PC-3 (cell line): Measurements from ENCODE around the gene WWP2. TPM values are rescaled to one million over a fixed set of nuclear protein-coding genes. Genes with fewer than 3 reads are reported as not detected.

ENCODE experiments used
- ATAC-seq: fragments of 200-7000 bp; cut with Tn5 transposase; 2 replicates; pipeline ENCODE4 v1.9.1; 2020; ENCODE audit warnings: mild to moderate bottlenecking, moderate library complexity
- BruUV-seq: library from RNA; stranded (reverse); fragments of 400-500 nt; replicated peaks from 2 replicates; lab custom pipeline; 2021; lab: Mats Ljungman, UMichigan
- CTCF ChIA-PET: fragments of 300-600 bp; sonication (Branson Sonifier 250); formaldehyde crosslinking; loops from one replicate; lab custom pipeline; 2022; ENCODE audit warnings: antibody characterized with exemption; lab: Charles Lee
- POLR2A ChIA-PET: fragments of 300-600 bp; sonication (Branson Sonifier 250); formaldehyde crosslinking; loops from one replicate; lab custom pipeline; 2022; ENCODE audit warnings: antibody characterized with exemption; ENCODE audit not compliant: unreplicated experiment; lab: Charles Lee
- DNase-seq: peaks from one replicate; pipeline ENCODE4 v3.0.0-alpha.2; 2015
- H2AFZ ChIP-seq: fragments of 300-600 bp; sonication (generic); 2 replicates; pipeline ENCODE4 v1.6.0; 2016; ENCODE audit warnings: antibody characterized with exemption, low read length
- H3F3A ChIP-seq: fragments of 300-600 bp; sonication (generic); one replicate; pipeline ENCODE4 v1.6.0; 2017; ENCODE audit warnings: antibody characterized with exemption, low read length, control low read depth, mild to moderate bottlenecking; ENCODE audit not compliant: unreplicated experiment
- H3K27ac ChIP-seq: fragments of 300-600 bp; sonication (generic); 2 replicates; pipeline ENCODE4 v1.5.1; 2016; ENCODE audit warnings: mild to moderate bottlenecking, low read length
- H3K27me3 ChIP-seq: fragments of 300-600 bp; sonication (generic); 2 replicates; pipeline ENCODE4 v1.6.1; 2016; ENCODE audit warnings: low read length, mixed read lengths
- H3K36me3 ChIP-seq: fragments of 300-600 bp; sonication (generic); 2 replicates; pipeline ENCODE4 v1.6.1; 2016; ENCODE audit warnings: low read depth, mixed run types, low read length, mixed read lengths
- H3K4me1 ChIP-seq: fragments of 300-600 bp; sonication (generic); 2 replicates; pipeline ENCODE4 v1.5.1; 2016; ENCODE audit warnings: low read length; ENCODE audit not compliant: insufficient read depth
- H3K4me2 ChIP-seq: fragments of 300-600 bp; sonication (generic); 2 replicates; pipeline ENCODE4 v1.6.0; 2016; ENCODE audit warnings: low read length
- H3K4me3 ChIP-seq: fragments of 300-600 bp; sonication (generic); 2 replicates; pipeline ENCODE4 v1.5.1; 2016; ENCODE audit warnings: mild to moderate bottlenecking, low read length, mixed read lengths
- H3K79me2 ChIP-seq: fragments of 300-600 bp; sonication (generic); 2 replicates; pipeline ENCODE4 v1.6.1; 2017; ENCODE audit warnings: low read length, mixed read lengths
- H3K9ac ChIP-seq: fragments of 300-600 bp; sonication (generic); 2 replicates; pipeline ENCODE4 v1.6.0; 2016; ENCODE audit warnings: mild to moderate bottlenecking, low read length
- H3K9me2 ChIP-seq: fragments of 300-600 bp; sonication (generic); replicated peaks from 2 replicates; pipeline ENCODE4 v1.6.1; 2016; ENCODE audit warnings: mixed run types, low read length, mixed read lengths
- H3K9me3 ChIP-seq: fragments of 300-600 bp; sonication (generic); 2 replicates; pipeline ENCODE4 v1.6.1; 2016; ENCODE audit warnings: low read length, mixed read lengths
- H4K20me1 ChIP-seq: fragments of 300-600 bp; sonication (generic); 2 replicates; pipeline ENCODE4 v1.6.1; 2016; ENCODE audit warnings: low read length, mixed read lengths
- CTCF ChIP-seq: fragments of 300-600 bp; sonication (generic); conservative IDR thresholded peaks from 2 replicates; pipeline ENCODE4 v1.5.1; 2017; ENCODE audit warnings: antibody characterized with exemption, low read depth, mild to moderate bottlenecking, low read length
- EZH2 ChIP-seq: fragments of 300-600 bp; sonication (generic); IDR thresholded peaks from one replicate; pipeline ENCODE4 v1.6.1; 2017; ENCODE audit warnings: antibody characterized with exemption, mild to moderate bottlenecking, low read length; ENCODE audit not compliant: unreplicated experiment
- EZH2phosphoT487 ChIP-seq: fragments of 300-600 bp; sonication (generic); IDR thresholded peaks from 2 replicates; pipeline ENCODE4 v1.6.1; 2018; ENCODE audit warnings: mild to moderate bottlenecking, antibody characterized with exemption, low read length, borderline replicate concordance
- intact Hi-C: fragments of 100-400 bp; cut with micrococcal nuclease; formaldehyde crosslinking; loops from 2 replicates; pipeline ENCODE4 v1.9.0; 2023
- total RNA-seq: library from RNA; depleted of rRNA; stranded (reverse); fragments of >200 nt; gene quantifications from 2 replicates; pipeline ENCODE4 v1.2.3, GENCODE V29; 2014

The WWP2 gene
- total RNA-seq, 1 experiment from 2014 or later, result 15.8 TPM

- H3F3A ChIP-seq, result no peaks in the 10 kb centered on the region
- H3K9me2 ChIP-seq, result no peaks in the 10 kb centered on the region
- CTCF ChIA-PET, result interaction anchor here (0.6 kb wide), 1 partner anchor 26 kb away, joined by 4 read pairs; no protein-coding TSS in a partner anchor
- no peaks in the 10 kb centered on the region for H4K20me1 ChIP-seq
- no peaks in the 10 kb centered on the region for H3K36me3 ChIP-seq
- H3K9ac ChIP-seq, result no peak overlapping the region
- no peaks in the 10 kb centered on the region for H3K4me1 ChIP-seq
- DNase-seq, result peak; percentile 41
- H3K27ac ChIP-seq, result no peak overlapping the region
- BruUV-seq, result no TSS peak
- H3K79me2 ChIP-seq, result no peaks in the 10 kb centered on the region
- peak; percentile 55 for ATAC-seq
- intact Hi-C loops, result no loop called here
- H3K4me2 ChIP-seq, result no peak overlapping the region
- H3K9me3 ChIP-seq, result no peaks in the 10 kb centered on the region
- no peaks in the 10 kb centered on the region for H3K27me3 ChIP-seq
- TF ChIP-seq CTCF (peak; percentile 26; the same call in 1 of the 2 replicates), EZH2 (no peak), EZH2phosphoT487 (no peak)
- H3K4me3 ChIP-seq, result no peak overlapping the region
- POLR2A ChIA-PET, result no interaction called here
- no peak overlapping the region for H2AFZ ChIP-seq
Observed at GRCh38 chr16:69859105-69859989, 97.2 kb downstream of the WWP2 start.

GRCh38 chr16:69860233-69861231, 98.4 kb downstream of the WWP2 start:
- no peaks in the 10 kb centered on the region for H3K79me2 ChIP-seq
- no peaks in the 10 kb centered on the region for H3K9me3 ChIP-seq
- no peaks in the 10 kb centered on the region for H4K20me1 ChIP-seq
- H3K27ac ChIP-seq, result no peak overlapping the region
- H3K4me2 ChIP-seq, result no peak overlapping the region
- TF ChIP-seq EZH2, result no peak
- no peaks in the 10 kb centered on the region for H3F3A ChIP-seq
- H3K9ac ChIP-seq, result no peak overlapping the region
- no peak overlapping the region for H3K4me3 ChIP-seq
- no peaks in the 10 kb centered on the region for H3K36me3 ChIP-seq
- intact Hi-C loops, result loop anchor here (1.0 kb wide), 1 partner anchor 64 kb away; no protein-coding TSS in a partner anchor
- BruUV-seq, result no TSS peak
- ATAC-seq (no peak), DNase-seq (no peak)
- ChIA-PET POLR2A (no interaction called here), CTCF (no interaction called here)
- H3K27me3 ChIP-seq, result no peaks in the 10 kb centered on the region
- H3K4me1 ChIP-seq, result no peaks in the 10 kb centered on the region
- H3K9me2 ChIP-seq, result no peaks in the 10 kb centered on the region
- no peak overlapping the region for H2AFZ ChIP-seq
